Stimulated activated effector memory CD8-positive, alpha-beta T cell treated with anti-CD3 and anti-CD28 coated beads, Interleukin-12 subunit alpha, Interleukin-12 subunit beta, amount 100 ng/mL, for 72 hours (primary cell): ENCODE results near the gene GALM.
A peak's percentile ranks its signal among the peaks of the same experiment; 100 is the strongest.
"Not testable (repeated sequence)": the region's sequence is repeated elsewhere in the genome, so short reads cannot be mapped to it uniquely, and the experiment has no call there.

Experiments used
- ATAC-seq: fragments of 150-1000 bp; cut with Tn5 transposase; 2 replicates; pipeline ENCODE4 v1.10.0; 2021
- DNase-seq, 2 donors: peaks; one replicate each; pipeline ENCODE4 v3.0.0; 2021 to 2022; ENCODE audit warnings: low spot score in 2 of 2
- H3K27ac Mint-ChIP-seq: one replicate; pipeline ENCODE4 v1.8.0; 2022; ENCODE audit warnings: mild to moderate bottlenecking, mixed read lengths
- H3K36me3 Mint-ChIP-seq: one replicate; pipeline ENCODE4 v1.8.0; 2022; ENCODE audit warnings: mild to moderate bottlenecking, mixed read lengths
- H3K4me1 Mint-ChIP-seq: one replicate; pipeline ENCODE4 v1.8.0; 2022; ENCODE audit warnings: mixed read lengths
- H3K4me3 Mint-ChIP-seq: one replicate; pipeline ENCODE4 v1.8.0; 2022; ENCODE audit warnings: mild to moderate bottlenecking, mixed read lengths
- H3K9me3 Mint-ChIP-seq: one replicate; pipeline ENCODE4 v1.8.0; 2022; ENCODE audit warnings: mixed read lengths

The GALM gene

DNA sequence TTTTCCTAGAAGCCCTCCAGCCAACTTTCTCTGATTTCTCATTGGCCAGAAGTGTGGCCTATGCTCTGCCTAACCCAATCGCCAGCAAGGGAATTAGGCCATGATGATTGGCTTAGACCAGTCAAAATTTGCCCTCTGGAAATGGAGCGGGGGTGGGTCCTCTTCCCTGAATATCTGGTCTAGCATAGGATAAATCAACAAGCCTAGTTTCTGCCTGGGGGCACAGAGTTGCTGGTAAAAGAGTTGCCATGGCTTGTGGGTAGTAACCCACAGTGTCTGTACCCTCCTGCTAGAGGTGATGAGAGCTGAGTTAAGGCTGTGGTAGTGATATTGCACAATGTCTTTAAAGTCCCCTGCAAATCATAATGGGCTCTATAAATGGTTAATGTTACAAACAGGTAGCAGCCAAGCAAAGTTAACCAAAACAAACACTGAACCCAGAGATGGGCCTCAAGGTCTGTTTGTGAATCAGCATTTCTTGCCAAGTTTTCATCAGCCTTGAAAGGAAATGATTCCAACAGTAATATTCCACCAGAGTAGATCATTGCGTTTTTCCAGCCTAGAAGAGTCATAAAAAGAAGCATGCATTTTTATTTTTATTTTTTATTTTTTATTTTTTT lies 19.3 kb downstream of the GALM start:
- no peaks in the 10 kb centered on the region for H3K9me3 Mint-ChIP-seq
- no peak overlapping the region for H3K4me3 Mint-ChIP-seq
- peak; percentile 62 for ATAC-seq
- DNase-seq: no peak
- peak overlapping the region; percentile 79 for H3K27ac Mint-ChIP-seq
- H3K4me1 Mint-ChIP-seq: peaks cover 60% of the 10 kb centered on the region
- H3K36me3 Mint-ChIP-seq: peaks cover 100% of the 10 kb centered on the region

DNA sequence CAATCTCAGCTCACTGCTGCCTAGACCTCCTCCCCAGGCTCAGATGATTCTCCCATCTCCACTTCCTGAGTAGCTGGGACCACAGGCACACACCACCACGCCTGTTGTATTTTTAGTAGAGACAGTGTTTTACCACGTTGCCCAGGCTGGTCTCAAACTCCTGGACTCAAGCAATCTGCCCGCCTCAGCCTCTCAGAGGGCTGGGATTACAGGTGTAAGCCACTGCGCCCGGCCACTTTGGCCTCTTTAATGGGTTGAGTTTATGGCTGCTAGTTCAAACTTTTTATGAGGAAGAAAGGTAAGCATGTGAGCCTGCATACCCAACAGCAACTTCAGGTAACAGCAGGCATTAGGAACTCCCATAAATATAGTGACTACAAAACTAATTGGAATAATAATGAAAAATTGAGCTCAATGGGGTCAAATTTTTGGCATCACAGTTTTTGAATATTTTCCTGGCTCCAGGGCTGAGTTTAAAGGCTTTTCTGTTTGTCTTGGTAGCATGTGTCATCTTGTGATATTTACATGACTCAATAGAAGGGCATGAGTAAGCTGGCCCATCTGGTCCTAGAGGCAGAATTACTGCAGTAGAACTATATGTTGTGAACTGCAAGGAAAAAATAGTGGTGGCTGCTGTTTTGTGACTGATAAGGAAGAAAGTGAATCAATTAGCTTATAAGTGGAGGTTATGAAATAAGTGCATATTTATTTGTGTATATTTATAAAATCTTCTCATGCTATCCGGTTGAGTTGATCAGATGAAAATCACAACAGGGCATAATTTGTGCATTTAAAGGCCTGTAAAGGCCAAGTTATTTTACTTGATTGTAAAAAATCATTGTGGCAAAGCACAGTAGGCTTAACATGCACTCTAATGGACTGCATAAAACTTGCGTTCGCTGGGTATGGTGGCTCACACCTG lies 24.8 kb downstream of the GALM start:
- H3K4me3 Mint-ChIP-seq: peak overlapping the region; percentile 28

DNA sequence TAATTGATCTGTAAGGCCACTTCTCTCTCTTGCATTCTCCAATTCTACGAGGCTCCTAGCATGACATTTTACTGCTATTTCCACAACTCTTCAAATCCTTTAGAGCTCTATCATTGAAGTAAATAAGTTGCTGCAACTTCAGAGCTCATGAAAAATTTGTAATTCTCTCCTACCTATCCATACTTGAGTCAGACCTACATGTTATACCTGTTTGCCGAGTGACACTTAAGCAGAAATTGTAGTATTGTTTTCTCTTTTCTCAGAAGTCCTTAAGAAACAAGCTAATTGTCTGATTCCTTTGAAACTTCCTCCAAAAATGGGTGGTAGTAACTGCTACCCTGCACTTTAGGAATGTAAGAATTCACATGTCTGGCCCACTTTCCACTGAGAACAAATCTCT lies 26.1 kb downstream of the GALM start:
- Mint-ChIP-seq H3K9me3 (no peaks in the 10 kb centered on the region), H3K4me1 (peaks cover 62% of the 10 kb centered on the region), H3K27ac (peak overlapping the region; percentile 91), H3K36me3 (peaks cover 98% of the 10 kb centered on the region), H3K4me3 (no peak overlapping the region)
- no peak for DNase-seq
- ATAC-seq: no peak

More for the DNA sequence above, 24.8 kb downstream of the GALM start:
- Mint-ChIP-seq H3K36me3 (peaks cover 98% of the 10 kb centered on the region), H3K4me1 (peaks cover 63% of the 10 kb centered on the region), H3K9me3 (no peaks in the 10 kb centered on the region), H3K27ac (peak overlapping the region; percentile 63)
- ATAC-seq (peak; percentile 99), DNase-seq (no peak)

GRCh38 chr2:38692636-38693318 lies 26.9 kb downstream of the GALM start:
- peak overlapping the region; percentile 91 for H3K27ac Mint-ChIP-seq
- no peaks in the 10 kb centered on the region for H3K9me3 Mint-ChIP-seq
- no peak for ATAC-seq
- H3K4me3 Mint-ChIP-seq: peak overlapping the region; percentile 10
- H3K36me3 Mint-ChIP-seq: peaks cover 98% of the 10 kb centered on the region
- DNase-seq: no peak
- H3K4me1 Mint-ChIP-seq: peaks cover 70% of the 10 kb centered on the region

GRCh38 chr2:38697116-38697840 lies 31.4 kb downstream of the GALM start:
- Mint-ChIP-seq H3K27ac (peak overlapping the region; percentile 92), H3K4me3 (peak overlapping the region; percentile 60), H3K9me3 (no peaks in the 10 kb centered on the region), H3K4me1 (peaks cover 81% of the 10 kb centered on the region), H3K36me3 (peaks cover 85% of the 10 kb centered on the region)
- DNase-seq: no peak
- peak; percentile 86 for ATAC-seq

GRCh38 chr2:38698467-38699003 lies 32.6 kb downstream of the GALM start:
- H3K36me3 Mint-ChIP-seq: peaks cover 83% of the 10 kb centered on the region
- peaks cover 73% of the 10 kb centered on the region for H3K4me1 Mint-ChIP-seq
- DNase-seq: no peak
- H3K27ac Mint-ChIP-seq: peak overlapping the region; percentile 92
- ATAC-seq: no peak
- H3K4me3 Mint-ChIP-seq: peak overlapping the region; percentile 60
- no peaks in the 10 kb centered on the region for H3K9me3 Mint-ChIP-seq

DNA sequence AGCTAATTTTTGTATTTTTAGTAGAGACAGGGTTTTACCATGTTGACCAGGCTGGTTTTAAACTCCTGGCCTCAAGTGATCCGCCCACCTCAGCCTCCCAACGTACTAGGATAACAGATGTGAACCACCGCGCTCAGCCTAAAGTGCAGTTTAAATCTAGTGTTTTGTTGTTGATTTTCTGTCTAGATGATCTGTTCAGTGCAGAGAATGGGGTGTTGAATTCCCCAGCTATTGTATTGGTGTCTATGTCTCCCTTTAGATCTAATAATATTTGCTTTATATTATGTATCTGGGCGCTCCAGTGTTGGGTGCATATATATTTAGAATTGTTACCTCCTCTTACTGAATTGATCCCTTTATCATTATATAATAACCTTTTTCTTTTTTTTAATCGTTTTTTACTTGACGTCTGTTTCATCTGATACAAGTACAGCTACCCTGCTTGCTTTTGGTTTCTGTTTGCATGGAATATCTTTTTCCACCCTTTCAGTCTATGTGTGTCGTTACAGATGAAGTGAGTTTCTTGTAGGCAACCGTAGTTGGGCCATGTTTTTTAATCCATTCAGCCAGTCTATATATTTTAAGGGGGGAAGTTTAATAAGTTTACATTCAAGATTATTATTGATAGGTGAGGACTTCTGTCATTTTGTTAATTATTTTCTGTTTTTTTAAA lies 34.3 kb downstream of the GALM start:
- Mint-ChIP-seq H3K4me3 (peak overlapping the region; percentile 61), H3K27ac (peak overlapping the region; percentile 92), H3K9me3 (no peaks in the 10 kb centered on the region), H3K36me3 (peaks cover 81% of the 10 kb centered on the region), H3K4me1 (peaks cover 61% of the 10 kb centered on the region)
- ATAC-seq (peak; percentile 58), DNase-seq (no peak)

DNA sequence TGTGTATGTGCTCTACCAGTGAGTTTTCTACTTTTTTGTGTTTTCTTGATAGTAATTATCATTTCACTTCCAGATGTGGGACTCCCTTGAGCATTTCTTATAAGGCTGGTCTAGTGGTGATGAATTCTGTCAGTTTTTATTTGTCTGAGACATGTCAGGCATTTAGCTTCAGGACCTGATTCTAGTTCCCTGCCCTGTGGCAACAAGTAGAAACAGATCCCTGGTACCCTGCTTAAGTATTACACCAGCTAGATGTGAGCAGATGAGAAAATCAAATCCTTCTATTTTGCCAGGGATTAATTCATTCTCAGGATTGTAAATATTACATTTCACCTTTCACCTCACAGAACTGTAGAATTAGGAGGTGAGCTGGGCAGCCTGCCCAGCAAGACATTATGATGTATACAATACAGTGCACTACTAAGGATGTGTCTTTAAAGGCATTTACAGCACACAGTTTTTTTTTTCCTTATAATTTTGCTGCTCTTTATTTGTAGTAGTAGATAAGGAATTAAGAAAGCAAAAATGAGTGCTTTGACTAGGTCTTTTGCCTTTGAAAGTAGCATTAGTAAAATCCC lies 35.1 kb downstream of the GALM start:
- peaks cover 81% of the 10 kb centered on the region for H3K36me3 Mint-ChIP-seq
- H3K4me1 Mint-ChIP-seq: peaks cover 65% of the 10 kb centered on the region
- H3K4me3 Mint-ChIP-seq: peak overlapping the region; percentile 61
- peak overlapping the region; percentile 92 for H3K27ac Mint-ChIP-seq
- DNase-seq (no peak), ATAC-seq (no peak)
- H3K9me3 Mint-ChIP-seq: no peaks in the 10 kb centered on the region

DNA sequence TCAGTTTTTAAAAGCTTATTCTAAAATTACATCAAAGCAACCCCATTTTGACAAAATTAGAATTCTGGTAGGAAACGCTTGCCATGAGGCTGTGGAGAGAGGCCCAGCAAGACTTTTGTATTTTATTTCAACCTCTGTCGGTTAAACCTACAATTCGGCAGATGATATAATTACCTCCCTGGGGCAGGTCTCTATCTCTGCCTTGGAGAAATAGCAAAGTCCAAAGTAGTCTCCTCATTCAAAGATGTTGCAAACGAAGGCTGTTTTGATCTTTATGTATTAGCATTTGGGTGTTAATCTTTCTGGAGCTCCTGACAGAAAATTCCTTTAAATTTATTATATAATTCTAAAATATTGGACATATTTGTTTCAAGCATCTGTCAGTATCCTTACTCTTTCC lies 35.6 kb downstream of the GALM start:
- ATAC-seq (no peak), DNase-seq (no peak)
- Mint-ChIP-seq H3K4me1 (peaks cover 62% of the 10 kb centered on the region), H3K36me3 (peaks cover 80% of the 10 kb centered on the region), H3K27ac (peak overlapping the region; percentile 92), H3K9me3 (no peaks in the 10 kb centered on the region), H3K4me3 (peak overlapping the region; percentile 61)

DNA sequence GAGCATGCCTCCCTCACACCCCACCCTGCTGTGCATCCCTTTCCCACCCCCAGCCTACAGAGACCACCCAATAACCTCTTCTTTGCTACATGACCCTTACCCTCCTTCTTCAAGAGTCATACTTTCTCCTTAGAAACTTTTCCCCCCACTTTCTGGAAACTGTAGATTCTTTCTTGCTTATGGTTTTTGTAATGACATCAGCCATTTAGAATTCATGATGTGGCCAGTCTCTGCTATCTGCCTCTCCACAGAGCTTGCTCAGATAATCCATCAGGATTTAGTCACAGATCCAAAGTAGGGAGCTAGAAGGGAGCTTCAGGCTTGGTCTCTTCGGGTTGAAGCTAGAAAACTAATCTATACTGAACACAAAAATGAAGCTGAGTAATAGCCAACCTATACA lies 36.5 kb downstream of the GALM start:
- DNase-seq: no peak

DNA sequence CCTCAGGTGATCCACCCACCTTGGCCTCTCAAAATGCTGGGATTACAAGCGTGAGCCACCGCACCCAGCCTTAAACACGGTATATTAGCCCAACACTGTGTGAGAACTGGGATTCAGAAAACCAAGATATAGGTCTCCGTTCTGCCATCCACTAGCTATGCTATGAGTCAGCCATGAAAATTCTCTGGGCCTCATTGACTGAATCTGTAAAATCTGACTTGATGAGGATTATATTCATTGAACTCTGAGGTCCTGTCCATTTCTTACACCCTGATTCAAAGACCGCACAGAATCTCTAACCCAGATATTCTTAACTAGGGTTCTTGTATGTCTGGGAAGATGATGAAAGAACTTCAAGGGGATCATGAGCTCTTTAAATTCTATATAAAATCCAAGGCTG lies 37.4 kb downstream of the GALM start:
- H3K4me1 Mint-ChIP-seq: peaks cover 55% of the 10 kb centered on the region
- peaks cover 74% of the 10 kb centered on the region for H3K36me3 Mint-ChIP-seq
- not testable (repeated sequence) for DNase-seq, H3K9me3 Mint-ChIP-seq, ATAC-seq, H3K4me3 Mint-ChIP-seq
- H3K27ac Mint-ChIP-seq: peak overlapping the region; percentile 32

More for the DNA sequence above, 36.5 kb downstream of the GALM start:
- Mint-ChIP-seq H3K36me3 (peaks cover 80% of the 10 kb centered on the region), H3K27ac (peak overlapping the region; percentile 92), H3K9me3 (no peaks in the 10 kb centered on the region), H3K4me1 (peaks cover 62% of the 10 kb centered on the region), H3K4me3 (peak overlapping the region; percentile 37)
- ATAC-seq: no peak

DNA sequence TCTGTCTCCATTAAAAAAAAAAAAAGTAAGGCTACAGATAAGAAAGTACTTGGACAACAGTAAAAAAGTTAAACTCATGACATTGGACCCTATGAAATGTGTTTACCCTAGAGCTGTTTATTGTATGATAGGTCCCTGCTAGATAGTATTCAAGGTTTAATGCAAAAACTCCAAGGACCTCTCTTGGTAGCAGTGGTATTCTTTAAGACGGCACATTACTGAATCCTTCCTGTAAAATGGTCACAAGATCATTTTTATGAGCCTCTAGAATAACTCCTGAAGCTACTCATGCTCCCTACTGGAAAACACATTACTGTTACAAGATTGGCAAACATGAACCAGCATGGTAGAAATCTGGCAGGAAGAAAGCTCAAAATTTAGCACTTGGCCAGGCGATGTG lies 38.8 kb downstream of the GALM start:
- Mint-ChIP-seq H3K4me3 (no peak overlapping the region), H3K4me1 (peaks cover 63% of the 10 kb centered on the region), H3K27ac (no peak overlapping the region), H3K9me3 (no peaks in the 10 kb centered on the region), H3K36me3 (peaks cover 76% of the 10 kb centered on the region)
- no peak for ATAC-seq
- no peak for DNase-seq

DNA sequence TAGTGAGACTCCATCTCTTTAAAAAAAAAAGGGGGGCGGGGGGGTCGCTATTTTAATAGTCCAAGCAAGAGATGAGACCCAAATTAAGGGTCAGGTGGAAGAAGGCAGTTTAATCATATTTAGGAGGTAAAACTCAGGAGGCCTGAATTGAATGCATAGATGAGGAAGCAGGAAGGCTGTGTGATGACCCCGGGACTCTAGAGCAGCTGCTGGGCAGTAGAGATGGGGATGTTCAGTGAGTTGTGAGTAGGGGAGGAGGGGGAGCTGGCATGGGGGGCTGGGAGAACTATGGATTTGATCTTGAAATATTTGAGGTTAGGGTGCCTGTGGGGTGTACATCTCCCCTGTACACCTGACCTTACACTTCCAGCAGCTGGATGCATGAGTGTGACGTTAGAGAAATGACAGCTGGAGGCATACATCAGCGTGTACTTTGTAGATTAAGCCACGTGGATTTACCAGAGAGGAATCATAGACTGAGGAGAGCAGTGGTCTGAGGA lies 41.0 kb downstream of the GALM start:
- no peaks in the 10 kb centered on the region for H3K9me3 Mint-ChIP-seq
- DNase-seq (no peak), ATAC-seq (no peak)
- H3K4me1 Mint-ChIP-seq: peaks cover 56% of the 10 kb centered on the region
- H3K36me3 Mint-ChIP-seq: peaks cover 84% of the 10 kb centered on the region
- H3K27ac Mint-ChIP-seq: peak overlapping the region; percentile 76
- H3K4me3 Mint-ChIP-seq: no peak overlapping the region

DNA sequence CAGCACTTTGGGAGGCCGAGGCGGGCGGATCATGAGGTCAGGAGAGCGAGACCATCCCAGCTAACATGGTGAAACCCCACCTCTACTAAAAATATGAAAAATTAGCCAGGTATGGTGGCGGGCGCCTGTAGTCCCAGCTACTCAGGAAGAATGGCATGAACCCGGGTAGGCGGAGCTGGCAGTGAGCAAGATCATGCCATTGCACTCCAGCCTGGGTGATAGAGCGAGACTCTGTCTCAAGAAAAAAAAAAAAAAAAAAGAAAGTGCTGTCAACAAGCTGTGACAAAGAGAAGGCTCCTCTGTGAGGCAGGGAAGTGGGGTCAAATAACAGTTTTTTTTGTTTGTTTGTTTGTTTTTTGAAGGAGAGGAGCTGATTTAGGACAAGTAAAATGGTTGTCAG lies 42.6 kb downstream of the GALM start:
- peaks cover 86% of the 10 kb centered on the region for H3K36me3 Mint-ChIP-seq
- peaks cover 58% of the 10 kb centered on the region for H3K4me1 Mint-ChIP-seq
- peak overlapping the region; percentile 92 for H3K27ac Mint-ChIP-seq
- H3K4me3 Mint-ChIP-seq: peak overlapping the region; percentile 61
- not testable (repeated sequence) for H3K9me3 Mint-ChIP-seq, DNase-seq
- peak; percentile 44 for ATAC-seq
